ENCODE data around the gene BCL2. TPM values are rescaled to one million over a fixed set of nuclear protein-coding genes. Genes with fewer than 3 reads are reported as not detected.

The BCL2 gene
- total RNA-seq, 1 donor from 2014 or later: 17.3 TPM

DNA sequence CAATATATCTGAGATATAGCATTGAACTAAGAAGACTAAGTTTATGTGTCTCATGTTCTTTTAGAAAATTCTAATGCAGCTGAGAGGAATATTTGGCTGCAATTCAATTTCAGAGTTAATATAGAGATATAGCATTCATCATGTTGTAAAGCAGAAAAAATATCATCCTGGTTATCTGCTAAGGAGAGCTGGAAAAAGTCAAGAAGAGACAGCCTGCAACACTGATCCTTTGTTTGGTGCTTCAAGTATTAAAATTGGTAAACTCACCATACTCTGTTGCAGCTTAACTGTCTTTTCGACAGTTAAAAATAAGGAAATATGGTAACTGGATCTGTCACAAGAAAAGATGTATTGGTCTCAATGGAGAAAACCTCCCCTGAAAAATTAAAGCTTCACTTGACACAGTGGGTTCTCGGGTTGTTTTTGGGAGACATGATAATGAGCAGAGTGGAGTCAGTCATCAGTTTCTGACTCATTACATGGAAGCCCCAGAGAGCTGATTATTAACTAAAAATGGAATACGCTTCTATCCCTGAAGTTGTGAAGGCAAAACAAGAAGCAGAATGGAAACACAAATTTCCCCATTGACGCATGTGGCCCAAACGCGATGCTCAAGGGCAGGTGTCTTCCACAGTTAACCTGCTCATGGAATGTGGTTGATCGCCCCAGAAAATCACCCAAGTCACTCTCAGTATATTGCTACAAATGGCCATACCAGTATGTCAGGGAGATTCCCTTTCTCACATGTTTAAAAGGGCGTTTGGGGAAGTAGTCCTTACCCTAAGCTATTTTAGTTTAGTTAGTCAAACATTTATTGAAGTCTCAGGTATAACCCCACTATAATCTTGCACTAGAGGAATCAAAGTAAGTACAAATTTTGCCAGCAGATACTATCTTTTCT lies 8.2 kb downstream of the BCL2 start:
- DNase-seq: no peak
- Histone ChIP-seq H3K4me3 (no peak overlapping the region), H3K36me3 (no peaks in the 10 kb centered on the region), H3K27me3 (no peaks in the 10 kb centered on the region), H3K9me3 (no peaks in the 10 kb centered on the region), H3K4me1 (peaks cover 11% of the 10 kb centered on the region), H3K27ac (no peak overlapping the region)
- intact Hi-C loops (cut with DNase I): no loop called here
- TF ChIP-seq, protein P1, sequence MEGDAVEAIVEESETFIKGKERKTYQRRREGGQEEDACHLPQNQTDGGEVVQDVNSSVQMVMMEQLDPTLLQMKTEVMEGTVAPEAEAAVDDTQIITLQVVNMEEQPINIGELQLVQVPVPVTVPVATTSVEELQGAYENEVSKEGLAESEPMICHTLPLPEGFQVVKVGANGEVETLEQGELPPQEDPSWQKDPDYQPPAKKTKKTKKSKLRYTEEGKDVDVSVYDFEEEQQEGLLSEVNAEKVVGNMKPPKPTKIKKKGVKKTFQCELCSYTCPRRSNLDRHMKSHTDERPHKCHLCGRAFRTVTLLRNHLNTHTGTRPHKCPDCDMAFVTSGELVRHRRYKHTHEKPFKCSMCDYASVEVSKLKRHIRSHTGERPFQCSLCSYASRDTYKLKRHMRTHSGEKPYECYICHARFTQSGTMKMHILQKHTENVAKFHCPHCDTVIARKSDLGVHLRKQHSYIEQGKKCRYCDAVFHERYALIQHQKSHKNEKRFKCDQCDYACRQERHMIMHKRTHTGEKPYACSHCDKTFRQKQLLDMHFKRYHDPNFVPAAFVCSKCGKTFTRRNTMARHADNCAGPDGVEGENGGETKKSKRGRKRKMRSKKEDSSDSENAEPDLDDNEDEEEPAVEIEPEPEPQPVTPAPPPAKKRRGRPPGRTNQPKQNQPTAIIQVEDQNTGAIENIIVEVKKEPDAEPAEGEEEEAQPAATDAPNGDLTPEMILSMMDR (IDR thresholded peaks at IDR 0.05): no peak
- no peak for ATAC-seq

DNA sequence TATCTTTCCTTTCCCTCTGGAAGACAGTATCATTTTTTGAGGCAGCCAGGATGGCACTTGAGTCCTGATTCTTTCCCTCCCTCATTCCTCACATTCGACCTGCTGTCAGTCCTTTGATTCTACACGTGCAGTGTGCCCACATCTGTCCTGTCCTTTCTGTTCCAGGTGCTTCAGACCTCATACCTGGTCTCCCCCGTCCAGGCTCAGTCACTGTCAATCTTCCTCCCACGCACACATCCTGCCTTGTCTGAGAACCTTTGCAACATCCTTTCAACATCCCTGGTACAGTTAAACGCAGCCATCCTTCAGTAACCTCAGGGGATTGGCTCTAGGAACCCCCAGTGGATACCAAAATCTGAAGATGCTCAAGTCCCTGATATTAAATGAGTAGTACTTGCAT lies 10.1 kb downstream of the BCL2 start:
- Histone ChIP-seq H3K4me1 (peaks cover 12% of the 10 kb centered on the region), H3K9me3 (no peaks in the 10 kb centered on the region), H3K27ac (no peak overlapping the region), H3K27me3 (no peaks in the 10 kb centered on the region), H3K4me3 (no peak overlapping the region), H3K36me3 (no peaks in the 10 kb centered on the region)
- TF ChIP-seq, protein P1 (IDR thresholded peaks at IDR 0.05): no peak
- intact Hi-C loops (cut with DNase I): no loop called here
- no peak for DNase-seq
- ATAC-seq: no peak

DNA sequence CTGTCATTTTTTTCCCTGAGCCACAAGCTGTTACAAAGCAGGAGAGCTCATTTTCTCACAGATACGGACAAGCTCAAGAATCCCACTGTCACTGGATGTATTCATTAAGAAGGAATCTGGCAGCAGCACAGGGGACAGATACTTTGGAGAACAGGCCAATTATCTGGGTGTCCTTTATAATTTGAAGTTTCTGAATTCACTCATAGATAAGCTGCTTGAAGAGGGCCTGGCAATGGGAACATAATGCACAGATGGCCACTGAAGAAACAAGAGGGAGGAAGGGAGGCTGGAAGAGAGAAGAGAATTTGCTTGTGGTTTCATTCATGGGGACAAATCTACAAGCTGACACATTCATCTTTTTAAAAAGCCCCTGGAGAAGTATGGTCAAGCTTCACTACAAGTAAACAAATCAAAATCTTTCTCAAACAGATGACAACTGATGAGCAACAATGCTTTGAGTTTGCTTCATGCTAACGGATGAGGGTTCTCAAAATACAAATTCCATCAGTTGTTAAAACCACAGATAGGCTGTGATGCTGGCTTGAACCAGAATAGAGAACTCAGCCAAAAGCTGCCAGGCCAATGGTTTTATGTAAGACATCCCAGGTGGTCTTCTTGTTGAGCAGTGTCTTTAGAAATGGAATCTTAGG lies 11.9 kb downstream of the BCL2 start:
- no peak for ATAC-seq

DNA sequence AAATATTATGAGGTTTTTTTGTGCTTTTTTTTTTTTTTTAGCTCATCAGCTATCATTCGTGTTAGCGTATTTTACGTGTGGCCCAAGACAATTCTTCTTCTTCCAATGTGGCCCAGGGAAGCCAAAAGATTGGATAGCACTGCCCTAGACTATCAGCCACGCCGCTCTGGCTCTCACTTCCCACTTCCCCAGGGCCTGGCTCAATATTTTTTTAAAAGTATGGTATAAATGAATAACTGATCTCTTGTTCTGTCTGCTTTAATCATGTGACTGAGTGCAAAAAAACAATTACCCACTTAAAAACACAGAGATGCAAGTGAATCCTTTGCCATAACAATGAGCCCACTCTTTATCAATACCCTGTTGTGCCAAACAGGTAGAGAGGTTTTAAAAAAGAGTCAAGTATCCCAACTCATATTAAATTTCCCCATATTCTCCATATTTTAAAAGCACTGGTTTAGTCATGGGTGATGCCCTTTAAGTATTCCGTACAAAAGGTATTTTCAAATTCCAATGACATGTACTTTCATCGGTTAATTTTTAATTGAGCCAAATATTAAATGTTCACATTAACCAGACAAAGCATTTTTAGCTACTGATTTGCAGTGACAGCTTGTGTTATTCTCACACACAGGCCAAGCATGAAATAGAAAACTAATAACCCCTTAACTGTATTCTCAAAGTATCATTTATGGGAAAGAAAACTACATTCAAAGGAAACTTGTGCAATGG lies 12.6 kb downstream of the BCL2 start:
- DNase-seq (no peak), ATAC-seq (no peak)
- H3K4me1 ChIP-seq: peaks cover 29% of the 10 kb centered on the region
- H3K27me3 ChIP-seq: no peaks in the 10 kb centered on the region
- H3K4me3 ChIP-seq: no peak overlapping the region
- no peak overlapping the region for H3K27ac ChIP-seq
- TF ChIP-seq, protein P1 (IDR thresholded peaks at IDR 0.05): no peak
- H3K9me3 ChIP-seq: no peaks in the 10 kb centered on the region
- intact Hi-C loops (cut with DNase I): no loop called here
- H3K36me3 ChIP-seq: no peaks in the 10 kb centered on the region

More for the DNA sequence above, 11.9 kb downstream of the BCL2 start:
- Histone ChIP-seq H3K4me3 (no peak overlapping the region), H3K27ac (no peak overlapping the region), H3K9me3 (no peaks in the 10 kb centered on the region), H3K36me3 (no peaks in the 10 kb centered on the region), H3K4me1 (peaks cover 22% of the 10 kb centered on the region), H3K27me3 (no peaks in the 10 kb centered on the region)
- intact Hi-C loops (cut with DNase I): no loop called here
- TF ChIP-seq, protein P1 (IDR thresholded peaks at IDR 0.05): no peak
- DNase-seq: no peak

DNA sequence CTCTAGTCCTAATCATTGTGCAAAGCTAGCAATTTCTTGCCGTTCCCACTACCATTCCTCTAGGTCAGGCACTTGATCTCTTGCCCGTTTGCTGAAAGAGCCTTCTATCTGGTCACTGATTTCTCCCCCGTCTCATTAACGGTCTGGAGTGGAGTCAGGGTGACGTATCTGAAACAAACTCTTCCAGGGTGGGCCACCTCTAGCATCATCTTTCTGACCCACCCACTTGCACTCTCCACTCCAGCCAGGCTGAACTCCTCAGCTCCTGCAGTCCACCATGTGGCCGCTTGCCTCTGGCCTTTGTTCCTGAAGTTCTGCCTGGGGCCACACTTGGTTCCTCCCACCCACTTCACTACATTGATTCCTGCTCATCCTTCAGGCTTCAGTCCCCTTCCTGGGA lies 13.3 kb downstream of the BCL2 start:
- no peaks in the 10 kb centered on the region for H3K9me3 ChIP-seq
- no peak overlapping the region for H3K27ac ChIP-seq
- H3K4me1 ChIP-seq: peaks cover 34% of the 10 kb centered on the region
- H3K4me3 ChIP-seq: no peak overlapping the region
- intact Hi-C loops (cut with DNase I): no loop called here
- no peak for ATAC-seq
- TF ChIP-seq, protein P1 (IDR thresholded peaks at IDR 0.05): no peak
- H3K27me3 ChIP-seq: no peaks in the 10 kb centered on the region
- DNase-seq: no peak
- no peaks in the 10 kb centered on the region for H3K36me3 ChIP-seq
